ENCODE results near the gene TFPI. TPM values are rescaled to one million over a fixed set of nuclear protein-coding genes. Genes with fewer than 3 reads are reported as not detected.

The TFPI gene
- total and polyA plus RNA-seq, 8 donors = 7.5 to 118 (median 16.8) TPM

GRCh38 chr2:187485523-187485922, 68.7 kb downstream of the TFPI start:
- H3K4me3 ChIP-seq = no peak overlapping the region
- no peak for TF ChIP-seq CTCF (IDR thresholded peaks at IDR 0.05)
- TF ChIP-seq EP300 (IDR thresholded peaks at IDR 0.05) = no peak
- TF ChIP-seq POLR2A (IDR thresholded peaks at IDR 0.05) = no peak
- TF ChIP-seq POLR2AphosphoS5 (IDR thresholded peaks at IDR 0.05) = no peak
- no peaks in the 10 kb centered on the region for H3K9me3 ChIP-seq
- H3K27ac ChIP-seq = no peak overlapping the region
- no peaks in the 10 kb centered on the region for H3K36me3 ChIP-seq
- intact Hi-C loops (cut with DNase I; ENCODE audit: low total_unique reads) = no loop called here
- DNase-seq = no peak
- WGBS, 5 donors = 67 to 87% (median 79%) methylated on average over 1 of the region's 1 CpG
- no peaks in the 10 kb centered on the region for H3K4me1 ChIP-seq
- H3K27me3 ChIP-seq = no peaks in the 10 kb centered on the region

DNA sequence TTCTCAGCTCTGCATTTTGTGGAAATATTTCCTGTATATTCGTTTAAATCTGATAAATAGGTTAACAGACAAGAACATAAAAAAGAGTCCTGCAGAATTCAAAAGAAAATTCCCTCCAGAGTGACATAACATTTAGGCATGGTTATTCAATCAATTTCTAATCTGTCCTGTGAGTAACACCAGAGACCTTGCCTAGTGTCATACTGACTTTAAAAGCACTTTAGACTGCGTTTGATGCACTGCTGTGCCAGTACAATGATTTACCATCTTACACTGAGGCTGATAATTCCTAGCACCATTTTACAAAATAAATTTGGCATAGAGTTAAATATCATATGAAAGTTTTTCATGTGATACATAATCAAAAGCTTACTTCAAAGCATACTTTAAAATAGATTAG, 70.7 kb downstream of the TFPI start:
- H3K27me3 ChIP-seq = no peaks in the 10 kb centered on the region
- 22 to 27% (median 24%) methylated on average over 2 of the region's 2 CpGs for WGBS, 5 donors
- no peak overlapping the region for H3K27ac ChIP-seq
- TF ChIP-seq EP300 (IDR thresholded peaks at IDR 0.05) (no peak), POLR2A (IDR thresholded peaks at IDR 0.05) (no peak), CTCF (IDR thresholded peaks at IDR 0.05) (no peak), POLR2AphosphoS5 (IDR thresholded peaks at IDR 0.05) (no peak)
- no peaks in the 10 kb centered on the region for H3K4me1 ChIP-seq
- H3K9me3 ChIP-seq = no peaks in the 10 kb centered on the region
- H3K4me3 ChIP-seq = no peak overlapping the region
- intact Hi-C loops (cut with DNase I; ENCODE audit: low total_unique reads) = no loop called here
- H3K36me3 ChIP-seq = no peaks in the 10 kb centered on the region
- DNase-seq = no peak

GRCh38 chr2:187482796-187483195, 71.4 kb downstream of the TFPI start:
- H3K4me3 ChIP-seq = no peak overlapping the region
- TF ChIP-seq EP300 (IDR thresholded peaks at IDR 0.05) = no peak
- TF ChIP-seq POLR2AphosphoS5 (IDR thresholded peaks at IDR 0.05) = no peak
- no peak for TF ChIP-seq CTCF (IDR thresholded peaks at IDR 0.05)
- TF ChIP-seq POLR2A (IDR thresholded peaks at IDR 0.05) = no peak
- H3K27ac ChIP-seq = no peak overlapping the region
- H3K9me3 ChIP-seq = no peaks in the 10 kb centered on the region
- no peak for DNase-seq
- no peaks in the 10 kb centered on the region for H3K4me1 ChIP-seq
- WGBS, 5 donors = 34 to 59% (median 42%) methylated on average over 5 of the region's 5 CpGs
- H3K27me3 ChIP-seq = no peaks in the 10 kb centered on the region
- intact Hi-C loops (cut with DNase I; ENCODE audit: low total_unique reads) = no loop called here
- no peaks in the 10 kb centered on the region for H3K36me3 ChIP-seq

- intact Hi-C loops (cut with DNase I; ENCODE audit: low total_unique reads) = no loop called here
- no peaks in the 10 kb centered on the region for H3K36me3 ChIP-seq
- no peaks in the 10 kb centered on the region for H3K4me1 ChIP-seq
- no peak overlapping the region for H3K4me3 ChIP-seq
- no peak for TF ChIP-seq EP300 (IDR thresholded peaks at IDR 0.05)
- H3K27me3 ChIP-seq = no peaks in the 10 kb centered on the region
- no peak for DNase-seq
- H3K9me3 ChIP-seq = no peaks in the 10 kb centered on the region
- 52 to 71% (median 61%) methylated on average over 3 of the region's 3 CpGs for WGBS, 5 donors
- H3K27ac ChIP-seq = no peak overlapping the region
Measured at GRCh38 chr2:187481543-187481942, 72.7 kb downstream of the TFPI start.

- TF ChIP-seq EP300 (IDR thresholded peaks at IDR 0.05) (no peak), CTCF (IDR thresholded peaks at IDR 0.05) (no peak), POLR2A (IDR thresholded peaks at IDR 0.05) (no peak), POLR2AphosphoS5 (IDR thresholded peaks at IDR 0.05) (no peak)
- no peaks in the 10 kb centered on the region for H3K9me3 ChIP-seq
- no peaks in the 10 kb centered on the region for H3K36me3 ChIP-seq
- H3K27ac ChIP-seq = no peak overlapping the region
- intact Hi-C loops (cut with DNase I; ENCODE audit: low total_unique reads) = no loop called here
- no peaks in the 10 kb centered on the region for H3K4me1 ChIP-seq
- no peak for DNase-seq
- H3K4me3 ChIP-seq = no peak overlapping the region
- 82 to 93% (median 88%) methylated on average over 2 of the region's 2 CpGs for WGBS, 5 donors
- no peaks in the 10 kb centered on the region for H3K27me3 ChIP-seq
Measured at GRCh38 chr2:187478719-187479118, 75.5 kb downstream of the TFPI start.
